OCI-LY1 (cell line): ENCODE data around the gene TPRKB.

Experiments used
- H2AFZ ChIP-seq: fragments of 200-600 bp; sonication (generic), shearing (Covaris generic); 2 replicates; pipeline ENCODE4 v1.6.0; 2014; ENCODE audit warnings: antibody characterized with exemption, mild to moderate bottlenecking, low read length
- H3F3A ChIP-seq: fragments of 200-600 bp; sonication (generic), shearing (Covaris generic); 2 replicates; pipeline ENCODE4 v1.6.0; 2014; ENCODE audit warnings: mild to moderate bottlenecking, antibody characterized with exemption, low read length, moderate library complexity; ENCODE audit not compliant: insufficient read depth
- H3K27ac ChIP-seq: fragments of 200-600 bp; sonication (generic); 2 replicates; pipeline ENCODE4 v1.5.1; 2014; ENCODE audit warnings: low read length, mixed run types, mild to moderate bottlenecking, low read depth; ENCODE audit not compliant: poor library complexity, severe bottlenecking
- H3K27me3 ChIP-seq: fragments of 200-600 bp; sonication (generic); 2 replicates; pipeline ENCODE4 v1.6.0; 2014; ENCODE audit warnings: antibody characterized with exemption, mild to moderate bottlenecking, low read length, moderate library complexity; ENCODE audit not compliant: insufficient read depth
- H3K36me3 ChIP-seq: fragments of 200-600 bp; sonication (generic); 2 replicates; pipeline ENCODE4 v1.6.1; 2014; ENCODE audit warnings: mild to moderate bottlenecking, antibody characterized with exemption, low read length, moderate library complexity, mixed read lengths; ENCODE audit not compliant: insufficient read depth
- H3K4me1 ChIP-seq: fragments of 200-600 bp; sonication (generic); 2 replicates; pipeline ENCODE4 v1.5.1; 2014; ENCODE audit warnings: mild to moderate bottlenecking, low read length, moderate library complexity; ENCODE audit not compliant: insufficient read depth, severe bottlenecking
- H3K4me2 ChIP-seq: fragments of 200-600 bp; sonication (generic), shearing (Covaris generic); 2 replicates; pipeline ENCODE4 v1.6.1; 2014; ENCODE audit warnings: low read length
- H3K4me3 ChIP-seq: fragments of 200-600 bp; sonication (generic); 2 replicates; pipeline ENCODE4 v1.5.1; 2014; ENCODE audit warnings: low read length, low read depth, mild to moderate bottlenecking, mixed read lengths; ENCODE audit not compliant: poor library complexity, severe bottlenecking
- H3K79me2 ChIP-seq: fragments of 200-600 bp; shearing (Covaris generic); 2 replicates; pipeline ENCODE4 v1.6.1; 2016; ENCODE audit warnings: mixed run types, low read length, mixed read lengths; ENCODE audit not compliant: insufficient read depth
- H3K9ac ChIP-seq: fragments of 200-600 bp; sonication (generic), shearing (Covaris generic); 2 replicates; pipeline ENCODE4 v1.6.1; 2014; ENCODE audit warnings: mild to moderate bottlenecking, low read length, mixed read lengths
- H3K9me2 ChIP-seq: fragments of 200-600 bp; sonication (generic), shearing (Covaris generic); 2 replicates; pipeline ENCODE4 v1.6.1; 2014; ENCODE audit warnings: low read depth, mild to moderate bottlenecking, low read length, mixed read lengths
- H3K9me3 ChIP-seq: fragments of 200-600 bp; shearing (Covaris generic); 2 replicates; pipeline ENCODE4 v1.6.1; 2014; ENCODE audit warnings: low read length, mixed read lengths
- H4K20me1 ChIP-seq: fragments of 200-600 bp; sonication (generic), shearing (Covaris generic); 2 replicates; pipeline ENCODE4 v1.6.0; 2016; ENCODE audit warnings: mild to moderate bottlenecking, low read length; ENCODE audit not compliant: insufficient read depth
- EZH2 ChIP-seq: fragments of 200-600 bp; sonication (generic), shearing (Covaris generic); IDR thresholded peaks from 2 replicates; pipeline ENCODE4 v1.8.0; 2017; ENCODE audit warnings: borderline replicate concordance, mixed run types, mild to moderate bottlenecking, antibody characterized with exemption, low read length, moderate library complexity, mixed read lengths
- TF ChIP-seq, protein P1 (sequence below): fragments of 200-600 bp; sonication (generic), shearing (Covaris generic); IDR thresholded peaks from 2 replicates; pipeline ENCODE4 v1.5.1; 2017; ENCODE audit warnings: mild to moderate bottlenecking, antibody characterized with exemption, low read length, moderate library complexity, mixed read lengths

TPRKB gene

DNA sequence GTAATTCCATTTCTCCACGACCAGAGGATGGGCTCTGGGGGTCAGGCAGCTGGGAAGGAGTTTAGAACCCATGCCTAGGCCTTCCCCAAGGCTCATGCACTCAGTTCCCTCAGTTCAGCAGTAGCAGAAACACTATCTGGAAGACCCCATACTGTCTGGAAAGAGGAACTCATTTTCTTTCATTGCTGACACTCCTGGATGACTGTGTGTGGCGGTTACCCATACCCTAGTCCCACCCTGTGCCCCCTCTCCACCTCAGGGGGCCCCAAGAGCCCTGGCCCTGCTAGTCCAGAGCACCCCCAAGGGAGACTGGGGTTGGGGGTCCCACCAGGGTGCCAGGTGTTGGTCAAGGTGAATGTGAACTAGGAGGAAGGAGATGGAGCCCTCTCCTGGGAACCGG, 29.5 kb downstream of the TPRKB start:
- H3K4me2 ChIP-seq, result no peak overlapping the region
- H3K9me2 ChIP-seq, result no peaks in the 10 kb centered on the region
- no peaks in the 10 kb centered on the region for H3K4me1 ChIP-seq
- H3K27me3 ChIP-seq, result no peaks in the 10 kb centered on the region
- no peaks in the 10 kb centered on the region for H3F3A ChIP-seq
- H3K27ac ChIP-seq, result no peak overlapping the region
- H3K9ac ChIP-seq, result no peak overlapping the region
- H2AFZ ChIP-seq, result no peak overlapping the region
- no peaks in the 10 kb centered on the region for H3K9me3 ChIP-seq
- TF ChIP-seq, protein P1, sequence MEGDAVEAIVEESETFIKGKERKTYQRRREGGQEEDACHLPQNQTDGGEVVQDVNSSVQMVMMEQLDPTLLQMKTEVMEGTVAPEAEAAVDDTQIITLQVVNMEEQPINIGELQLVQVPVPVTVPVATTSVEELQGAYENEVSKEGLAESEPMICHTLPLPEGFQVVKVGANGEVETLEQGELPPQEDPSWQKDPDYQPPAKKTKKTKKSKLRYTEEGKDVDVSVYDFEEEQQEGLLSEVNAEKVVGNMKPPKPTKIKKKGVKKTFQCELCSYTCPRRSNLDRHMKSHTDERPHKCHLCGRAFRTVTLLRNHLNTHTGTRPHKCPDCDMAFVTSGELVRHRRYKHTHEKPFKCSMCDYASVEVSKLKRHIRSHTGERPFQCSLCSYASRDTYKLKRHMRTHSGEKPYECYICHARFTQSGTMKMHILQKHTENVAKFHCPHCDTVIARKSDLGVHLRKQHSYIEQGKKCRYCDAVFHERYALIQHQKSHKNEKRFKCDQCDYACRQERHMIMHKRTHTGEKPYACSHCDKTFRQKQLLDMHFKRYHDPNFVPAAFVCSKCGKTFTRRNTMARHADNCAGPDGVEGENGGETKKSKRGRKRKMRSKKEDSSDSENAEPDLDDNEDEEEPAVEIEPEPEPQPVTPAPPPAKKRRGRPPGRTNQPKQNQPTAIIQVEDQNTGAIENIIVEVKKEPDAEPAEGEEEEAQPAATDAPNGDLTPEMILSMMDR, result no peak
- TF ChIP-seq EZH2, result no peak
- no peaks in the 10 kb centered on the region for H3K79me2 ChIP-seq
- no peaks in the 10 kb centered on the region for H4K20me1 ChIP-seq
- H3K4me3 ChIP-seq, result no peak overlapping the region
- H3K36me3 ChIP-seq, result no peaks in the 10 kb centered on the region

DNA sequence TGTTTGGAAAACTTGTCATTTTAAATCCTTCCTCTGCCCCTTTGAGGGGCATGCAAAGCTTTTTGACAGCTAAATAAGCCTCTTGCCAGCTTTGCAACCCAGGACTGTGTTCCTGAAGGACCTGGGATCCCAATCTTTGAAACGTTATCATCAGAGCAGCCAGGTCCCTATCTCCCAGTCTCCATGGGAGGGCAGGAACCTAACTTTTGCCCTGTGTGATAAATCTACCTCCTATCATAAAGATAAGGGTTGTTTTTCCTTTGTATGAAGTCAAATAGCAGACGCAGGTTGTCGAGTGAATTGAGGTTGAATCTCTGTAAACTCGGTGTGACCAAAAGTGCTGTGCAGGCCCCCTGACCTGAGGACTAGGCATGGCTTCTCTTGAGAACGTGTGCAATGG, 30.1 kb downstream of the TPRKB start:
- TF ChIP-seq, protein P1, result no peak
- TF ChIP-seq EZH2, result no peak
- H3K27me3 ChIP-seq, result no peaks in the 10 kb centered on the region
- H4K20me1 ChIP-seq, result no peaks in the 10 kb centered on the region
- H3K9me3 ChIP-seq, result no peaks in the 10 kb centered on the region
- H2AFZ ChIP-seq, result no peak overlapping the region
- H3K79me2 ChIP-seq, result no peaks in the 10 kb centered on the region
- H3K4me1 ChIP-seq, result no peaks in the 10 kb centered on the region
- no peak overlapping the region for H3K9ac ChIP-seq
- no peaks in the 10 kb centered on the region for H3K9me2 ChIP-seq
- no peak overlapping the region for H3K4me2 ChIP-seq
- no peaks in the 10 kb centered on the region for H3K36me3 ChIP-seq
- H3F3A ChIP-seq, result no peaks in the 10 kb centered on the region
- H3K27ac ChIP-seq, result no peak overlapping the region
- no peak overlapping the region for H3K4me3 ChIP-seq

DNA sequence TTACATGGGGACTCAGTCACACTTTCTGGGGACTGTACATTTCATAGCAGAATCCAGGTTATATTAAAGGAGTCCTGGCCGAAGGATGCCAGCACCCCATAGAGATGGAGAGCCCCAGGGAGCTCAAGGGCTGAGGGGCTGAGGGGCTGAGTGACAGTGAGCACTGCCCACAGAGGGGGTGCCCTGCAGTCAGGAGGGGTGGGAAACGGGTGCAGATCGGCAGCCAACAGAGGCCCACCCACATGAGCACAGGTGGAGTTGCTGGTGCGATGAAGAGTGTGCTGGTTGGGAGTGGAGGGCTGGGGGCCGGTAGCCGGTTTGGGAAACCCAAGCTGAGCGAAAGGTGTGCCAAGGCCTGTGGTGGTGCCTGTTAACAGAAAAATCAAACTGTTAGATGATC, 32.1 kb downstream of the TPRKB start:
- H3K9me3 ChIP-seq, result no peaks in the 10 kb centered on the region
- H3K36me3 ChIP-seq, result no peaks in the 10 kb centered on the region
- H3F3A ChIP-seq, result no peaks in the 10 kb centered on the region
- H4K20me1 ChIP-seq, result no peaks in the 10 kb centered on the region
- no peak overlapping the region for H3K27ac ChIP-seq
- H3K27me3 ChIP-seq, result no peaks in the 10 kb centered on the region
- no peak for TF ChIP-seq EZH2
- TF ChIP-seq, protein P1, result no peak
- H3K9ac ChIP-seq, result no peak overlapping the region
- no peaks in the 10 kb centered on the region for H3K4me1 ChIP-seq
- H3K4me3 ChIP-seq, result no peak overlapping the region
- H3K79me2 ChIP-seq, result no peaks in the 10 kb centered on the region
- H3K9me2 ChIP-seq, result no peaks in the 10 kb centered on the region
- H3K4me2 ChIP-seq, result no peak overlapping the region
- H2AFZ ChIP-seq, result no peak overlapping the region
